ENCODE results near the gene TCHHL1. TPM values are rescaled to one million over a fixed set of nuclear protein-coding genes. Genes with fewer than 3 reads are reported as not detected.

TCHHL1 gene
- polyA plus RNA-seq, 1 donor (not counting 4 experiments of a cell fraction or from before 2014, with no cell fraction given), result not detected

- Histone ChIP-seq H3K27me3 (ENCODE audit: control insufficient read depth, extremely low read depth, insufficient read depth, low read length) (no peaks in the 10 kb centered on the region), H3K27ac (ENCODE audit: control insufficient read depth, insufficient read depth, low read length) (no peak overlapping the region), H3K4me1 (ENCODE audit: control insufficient read depth, extremely low read depth, insufficient read depth, low read length) (no peaks in the 10 kb centered on the region), H3K9me3 (ENCODE audit: control insufficient read depth, low read depth, low read length) (no peaks in the 10 kb centered on the region), H3K4me3 (ENCODE audit: control insufficient read depth in 2 of 3, extremely low read depth in 1 of 3, insufficient read depth in 2 of 3, low read depth in 1 of 3, low read length in 3 of 3) (no peak overlapping the region), H2AFZ (ENCODE audit: control insufficient read depth, low read length) (no peak overlapping the region), H3K79me2 (ENCODE audit: control insufficient read depth, insufficient read depth, low read length) (no peaks in the 10 kb centered on the region), H3K9ac (ENCODE audit: control insufficient read depth, extremely low read depth, insufficient read depth, low read length) (no peak overlapping the region), H4K20me1 (ENCODE audit: control insufficient read depth, extremely low read depth, insufficient read depth, low read length) (no peaks in the 10 kb centered on the region), H3K4me2 (ENCODE audit: control insufficient read depth, extremely low read depth, insufficient read depth, low read depth, low read length) (no peak overlapping the region), H3K36me3 (ENCODE audit: control insufficient read depth in 2 of 2, extremely low read depth in 1 of 2, insufficient read depth in 2 of 2, low read length in 2 of 2) (no peaks in the 10 kb centered on the region), H3K9me1 (ENCODE audit: control insufficient read depth, extremely low read depth, insufficient read depth, low read length) (no peaks in the 10 kb centered on the region)
- no peak for DNase-seq (ENCODE audit: low read depth, low spot score)
- dilution Hi-C loops (cut with MboI; ENCODE audit: extremely low pct_ligation_motif_present, low sequenced_read_pairs), result no loop called here
- TF ChIP-seq CTCF (optimal IDR thresholded peaks at IDR 0.05 in 1 of 3, IDR thresholded peaks at IDR 0.05 in 1 of 3, conservative IDR thresholded peaks at IDR 0.05 in 1 of 3; ENCODE audit: extremely low read depth in 1 of 3, insufficient read depth in 2 of 3, low read length in 3 of 3), result no peak
- TF ChIP-seq EZH2 (IDR thresholded peaks at IDR 0.05; ENCODE audit: low read length), result no peak
- FAIRE-seq, result no peak
These were observed 17.7 kb downstream of the TCHHL1 start for GRCh38 chr1:152071123-152071522.

- DNase-seq (ENCODE audit: low read depth, low spot score) (no peak), FAIRE-seq (no peak)
- dilution Hi-C loops (cut with MboI; ENCODE audit: extremely low pct_ligation_motif_present, low sequenced_read_pairs), result no loop called here
These were observed 20.9 kb downstream of the TCHHL1 start for GRCh38 chr1:152067929-152068328.

More at GRCh38 chr1:152067929-152068328, 20.9 kb downstream of the TCHHL1 start:
- H3K9ac ChIP-seq (ENCODE audit: control insufficient read depth, extremely low read depth, insufficient read depth, low read length), result no peak overlapping the region
- no peak overlapping the region for H2AFZ ChIP-seq (ENCODE audit: control insufficient read depth, low read length)
- no peaks in the 10 kb centered on the region for H4K20me1 ChIP-seq (ENCODE audit: control insufficient read depth, extremely low read depth, insufficient read depth, low read length)
- H3K9me3 ChIP-seq (ENCODE audit: control insufficient read depth, low read depth, low read length), result no peaks in the 10 kb centered on the region
- H3K27ac ChIP-seq (ENCODE audit: control insufficient read depth, insufficient read depth, low read length), result no peak overlapping the region
- no peaks in the 10 kb centered on the region for H3K4me1 ChIP-seq (ENCODE audit: control insufficient read depth, extremely low read depth, insufficient read depth, low read length)
- no peaks in the 10 kb centered on the region for H3K36me3 ChIP-seq (ENCODE audit: control insufficient read depth in 2 of 2, extremely low read depth in 1 of 2, insufficient read depth in 2 of 2, low read length in 2 of 2)
- no peak overlapping the region for H3K4me2 ChIP-seq (ENCODE audit: control insufficient read depth, extremely low read depth, insufficient read depth, low read depth, low read length)
- H3K27me3 ChIP-seq (ENCODE audit: control insufficient read depth, extremely low read depth, insufficient read depth, low read length), result no peaks in the 10 kb centered on the region
- H3K4me3 ChIP-seq (ENCODE audit: control insufficient read depth in 2 of 3, extremely low read depth in 1 of 3, insufficient read depth in 2 of 3, low read depth in 1 of 3, low read length in 3 of 3), result no peak overlapping the region
- no peaks in the 10 kb centered on the region for H3K9me1 ChIP-seq (ENCODE audit: control insufficient read depth, extremely low read depth, insufficient read depth, low read length)
- no peaks in the 10 kb centered on the region for H3K79me2 ChIP-seq (ENCODE audit: control insufficient read depth, insufficient read depth, low read length)
- TF ChIP-seq CTCF (optimal IDR thresholded peaks at IDR 0.05 in 1 of 3, IDR thresholded peaks at IDR 0.05 in 1 of 3, conservative IDR thresholded peaks at IDR 0.05 in 1 of 3; ENCODE audit: extremely low read depth in 1 of 3, insufficient read depth in 2 of 3, low read length in 3 of 3) (no peak), EZH2 (IDR thresholded peaks at IDR 0.05; ENCODE audit: low read length) (no peak)

All from keratinocyte (primary cell).